ENCODE measurements around the gene SPACA7.

DNA sequence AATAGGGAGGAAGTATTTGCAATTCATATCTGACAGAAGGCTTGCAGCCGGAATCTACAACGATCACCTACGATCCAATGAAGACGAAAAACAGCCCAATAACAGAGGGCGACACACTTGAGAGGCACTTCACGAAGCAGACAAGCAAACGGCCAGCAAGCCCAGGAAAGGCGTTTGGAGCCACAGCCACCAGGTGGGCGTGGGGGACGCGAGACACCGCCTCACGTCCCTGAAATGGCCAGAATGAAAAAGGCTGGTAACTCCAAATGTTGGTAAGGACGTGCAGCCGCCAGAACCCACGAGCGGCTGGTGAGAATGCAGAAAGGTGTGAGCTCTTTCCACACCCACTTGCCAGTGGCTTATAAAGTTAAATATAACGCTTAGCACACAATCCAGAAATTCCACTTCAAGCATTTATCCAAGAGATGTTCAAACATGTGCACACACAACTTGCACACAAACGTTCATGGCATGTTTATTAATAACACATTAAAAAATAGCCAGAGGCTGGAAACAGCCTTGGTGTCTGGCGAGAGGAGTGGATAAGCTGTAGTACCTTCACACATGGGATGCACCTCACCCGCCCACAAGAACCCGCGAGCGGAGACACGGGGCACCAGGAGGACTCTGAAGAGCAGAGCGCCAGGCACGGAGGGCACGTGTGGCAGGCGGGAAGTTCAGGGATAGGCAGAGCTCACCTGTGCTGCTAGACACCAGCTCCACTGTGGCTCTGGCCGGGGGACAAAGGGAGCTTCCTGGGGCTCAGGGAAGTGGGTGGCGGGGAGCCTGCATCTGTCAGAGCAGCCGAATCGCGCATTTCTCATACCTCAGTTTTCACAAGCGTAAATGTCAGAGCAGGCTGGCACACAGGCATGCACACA is 89.3 kb downstream of the SPACA7 start:
- TF ChIP-seq, protein P1, sequence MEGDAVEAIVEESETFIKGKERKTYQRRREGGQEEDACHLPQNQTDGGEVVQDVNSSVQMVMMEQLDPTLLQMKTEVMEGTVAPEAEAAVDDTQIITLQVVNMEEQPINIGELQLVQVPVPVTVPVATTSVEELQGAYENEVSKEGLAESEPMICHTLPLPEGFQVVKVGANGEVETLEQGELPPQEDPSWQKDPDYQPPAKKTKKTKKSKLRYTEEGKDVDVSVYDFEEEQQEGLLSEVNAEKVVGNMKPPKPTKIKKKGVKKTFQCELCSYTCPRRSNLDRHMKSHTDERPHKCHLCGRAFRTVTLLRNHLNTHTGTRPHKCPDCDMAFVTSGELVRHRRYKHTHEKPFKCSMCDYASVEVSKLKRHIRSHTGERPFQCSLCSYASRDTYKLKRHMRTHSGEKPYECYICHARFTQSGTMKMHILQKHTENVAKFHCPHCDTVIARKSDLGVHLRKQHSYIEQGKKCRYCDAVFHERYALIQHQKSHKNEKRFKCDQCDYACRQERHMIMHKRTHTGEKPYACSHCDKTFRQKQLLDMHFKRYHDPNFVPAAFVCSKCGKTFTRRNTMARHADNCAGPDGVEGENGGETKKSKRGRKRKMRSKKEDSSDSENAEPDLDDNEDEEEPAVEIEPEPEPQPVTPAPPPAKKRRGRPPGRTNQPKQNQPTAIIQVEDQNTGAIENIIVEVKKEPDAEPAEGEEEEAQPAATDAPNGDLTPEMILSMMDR (IDR thresholded peaks at IDR 0.05) = no peak
- TF ChIP-seq POLR2A (IDR thresholded peaks at IDR 0.05) = no peak

All from body of pancreas (tissue), 4 donors.